Measurements from ENCODE around the gene LRMDA. TPM values are rescaled to one million over a fixed set of nuclear protein-coding genes. Genes with fewer than 3 reads are reported as not detected.

The LRMDA gene
- total RNA-seq, 1 experiment from 2014 or later, result 0.10 TPM

- DNase-seq (ENCODE audit: low spot score), result no peak
These were observed 231.3 kb downstream of the LRMDA start for GRCh38 chr10:75662715-75663114.

GRCh38 chr10:75663947-75664664 is 232.7 kb downstream of the LRMDA start:
- DNase-seq (ENCODE audit: low spot score), result no peak

- no peak for DNase-seq (ENCODE audit: low spot score)
These were observed 233.5 kb downstream of the LRMDA start for GRCh38 chr10:75664968-75665367.

GRCh38 chr10:75665707-75666106 is 234.3 kb downstream of the LRMDA start:
- no peak for DNase-seq (ENCODE audit: low spot score)

- no peak for DNase-seq (ENCODE audit: low spot score)
These were observed 240.8 kb downstream of the LRMDA start for GRCh38 chr10:75672111-75672671.

DNA sequence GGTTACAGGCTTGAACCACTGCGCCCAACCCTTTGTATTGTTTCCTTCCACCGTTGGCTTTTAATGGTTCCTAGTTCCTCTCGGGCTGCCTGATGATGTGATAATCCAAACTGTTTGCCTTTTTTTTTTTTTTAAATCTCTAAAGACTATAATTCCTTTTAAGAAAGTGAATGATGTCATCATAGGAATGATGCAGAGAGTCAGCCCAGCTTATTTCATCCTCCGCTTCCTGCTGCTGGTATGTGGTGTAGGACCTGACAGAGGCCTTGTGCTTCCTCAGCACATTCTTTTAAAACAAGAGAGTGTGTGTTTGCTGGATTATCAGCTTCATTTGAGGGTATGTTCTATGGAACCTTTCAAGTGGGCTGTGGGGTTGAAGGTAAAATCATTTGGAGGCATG is 241.4 kb downstream of the LRMDA start:
- DNase-seq (ENCODE audit: low spot score), result peak; percentile 24

- DNase-seq (ENCODE audit: low spot score), result no peak
These were observed 246.1 kb downstream of the LRMDA start for GRCh38 chr10:75677541-75677940.

- no peak for DNase-seq (ENCODE audit: low spot score)
These were observed 247.1 kb downstream of the LRMDA start for GRCh38 chr10:75678527-75678926.

- peak; percentile 17 for DNase-seq (ENCODE audit: low spot score)
These were observed 248.1 kb downstream of the LRMDA start for GRCh38 chr10:75679536-75679935.

DNA sequence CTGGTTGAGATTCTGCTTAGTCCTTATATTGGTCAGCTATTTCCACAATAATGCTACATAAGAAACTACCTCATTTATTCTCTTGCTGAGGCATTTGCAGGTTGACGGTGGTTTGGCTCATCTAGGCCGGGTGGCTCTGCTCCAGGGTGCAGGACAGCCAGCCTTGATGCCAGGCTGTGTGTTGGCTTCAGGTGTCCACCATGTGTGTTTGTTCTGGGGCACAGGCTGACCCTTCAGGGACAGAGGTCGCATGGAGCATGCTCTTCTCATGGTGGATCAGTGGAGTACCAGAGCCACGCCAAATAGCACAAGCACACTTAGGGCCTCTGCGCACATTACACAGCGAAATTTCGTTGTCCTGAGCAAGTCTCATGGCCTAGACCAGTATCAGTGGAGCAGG is 249.9 kb downstream of the LRMDA start:
- DNase-seq (ENCODE audit: low spot score), result no peak

DNA sequence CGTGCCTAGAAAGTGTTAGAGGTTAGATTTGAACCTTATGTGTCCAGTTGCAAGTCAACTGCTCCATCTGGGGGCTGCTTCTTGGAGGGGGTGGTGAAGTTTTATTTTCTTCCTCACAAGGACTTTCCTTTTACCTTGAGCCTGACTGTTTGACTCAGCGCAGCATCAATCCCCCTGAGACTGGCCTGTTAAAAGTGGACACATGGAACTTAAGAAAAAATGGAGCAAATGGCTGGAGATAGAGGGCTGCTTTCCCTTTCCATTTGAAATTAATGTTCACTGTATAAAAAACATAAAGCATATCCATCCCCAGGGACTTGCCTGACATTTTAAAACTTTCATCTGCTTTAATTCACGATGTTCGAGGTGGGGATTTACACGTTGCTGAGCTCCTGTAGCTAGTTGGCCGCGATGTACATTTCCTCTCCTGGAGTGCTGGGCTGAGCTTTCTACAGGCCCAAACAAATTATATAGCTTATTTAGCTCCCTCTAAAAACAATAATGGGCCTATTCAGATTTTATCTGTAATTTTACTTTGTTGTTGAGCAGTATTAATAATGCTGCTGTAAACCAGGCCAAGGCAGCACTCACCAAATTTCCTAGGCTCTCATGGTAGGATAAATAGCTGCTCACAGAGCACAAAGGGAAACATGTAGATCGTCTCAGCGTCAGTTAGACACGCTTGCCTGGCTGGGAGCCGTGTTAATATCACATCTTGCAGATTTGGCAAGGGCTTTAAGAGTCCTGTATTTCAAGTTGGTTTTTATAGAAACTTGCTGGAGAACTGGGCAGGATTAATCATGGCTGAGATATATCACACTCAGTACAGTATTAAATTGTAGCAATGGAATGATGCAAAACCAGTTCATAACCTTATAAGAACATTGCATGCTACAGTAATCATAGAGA is 251.5 kb downstream of the LRMDA start:
- no peak for DNase-seq (ENCODE audit: low spot score)

- DNase-seq (ENCODE audit: low spot score), result no peak
These were observed 253.8 kb downstream of the LRMDA start for GRCh38 chr10:75685187-75685586.

- DNase-seq (ENCODE audit: low spot score), result no peak
These were observed 257.3 kb downstream of the LRMDA start for GRCh38 chr10:75688506-75689300.

DNA sequence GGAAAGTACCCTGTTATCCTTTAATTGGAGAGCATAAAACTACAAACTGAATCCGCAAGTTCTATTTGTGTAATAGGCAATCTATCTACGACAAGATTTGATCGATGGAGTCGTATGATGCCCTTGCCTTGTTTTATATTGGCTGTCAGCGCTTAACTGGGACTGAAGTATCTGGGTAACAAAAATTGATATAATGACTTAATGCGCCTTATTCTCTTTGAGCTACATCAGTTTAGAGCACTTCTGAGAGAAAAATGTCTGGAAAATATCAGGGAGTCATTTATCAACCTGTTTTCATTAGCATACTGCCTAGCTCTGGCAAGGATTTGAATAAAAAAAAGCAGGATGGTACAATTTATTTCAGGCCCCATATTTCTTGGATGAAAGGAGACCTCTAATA is 262.1 kb downstream of the LRMDA start:
- DNase-seq (ENCODE audit: low spot score), result no peak

- DNase-seq (ENCODE audit: low spot score), result no peak
These were observed 262.8 kb downstream of the LRMDA start for GRCh38 chr10:75694269-75694668.

GRCh38 chr10:75694790-75695189 is 263.4 kb downstream of the LRMDA start:
- DNase-seq (ENCODE audit: low spot score), result no peak

GRCh38 chr10:75695994-75696393 is 264.6 kb downstream of the LRMDA start:
- no peak for DNase-seq (ENCODE audit: low spot score)

- no peak for DNase-seq (ENCODE audit: low spot score)
These were observed 265.1 kb downstream of the LRMDA start for GRCh38 chr10:75696536-75696935.

- DNase-seq (ENCODE audit: low spot score), result no peak
These were observed 271.9 kb downstream of the LRMDA start for GRCh38 chr10:75703191-75703854.

DNA sequence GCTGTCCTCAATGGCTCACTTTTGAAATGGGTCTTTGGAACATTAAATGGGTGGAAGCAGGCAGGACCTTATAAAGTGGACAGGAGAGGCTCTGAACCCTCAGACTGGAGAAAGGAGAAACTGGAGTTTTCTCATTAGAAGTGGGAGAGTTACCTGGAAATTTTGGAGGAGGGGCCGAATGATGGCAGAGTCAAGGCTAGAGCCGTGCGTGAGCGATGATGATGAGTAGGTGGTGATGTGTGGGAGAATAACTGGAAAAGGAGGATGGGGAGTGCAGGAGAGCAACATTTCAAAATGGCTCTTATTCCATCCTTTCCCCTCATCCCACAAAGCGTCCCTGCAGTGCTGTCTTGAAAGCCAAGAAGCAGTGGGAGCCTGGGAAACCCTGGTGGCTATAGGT is 274.0 kb downstream of the LRMDA start:
- no peak for DNase-seq (ENCODE audit: low spot score)

DNA sequence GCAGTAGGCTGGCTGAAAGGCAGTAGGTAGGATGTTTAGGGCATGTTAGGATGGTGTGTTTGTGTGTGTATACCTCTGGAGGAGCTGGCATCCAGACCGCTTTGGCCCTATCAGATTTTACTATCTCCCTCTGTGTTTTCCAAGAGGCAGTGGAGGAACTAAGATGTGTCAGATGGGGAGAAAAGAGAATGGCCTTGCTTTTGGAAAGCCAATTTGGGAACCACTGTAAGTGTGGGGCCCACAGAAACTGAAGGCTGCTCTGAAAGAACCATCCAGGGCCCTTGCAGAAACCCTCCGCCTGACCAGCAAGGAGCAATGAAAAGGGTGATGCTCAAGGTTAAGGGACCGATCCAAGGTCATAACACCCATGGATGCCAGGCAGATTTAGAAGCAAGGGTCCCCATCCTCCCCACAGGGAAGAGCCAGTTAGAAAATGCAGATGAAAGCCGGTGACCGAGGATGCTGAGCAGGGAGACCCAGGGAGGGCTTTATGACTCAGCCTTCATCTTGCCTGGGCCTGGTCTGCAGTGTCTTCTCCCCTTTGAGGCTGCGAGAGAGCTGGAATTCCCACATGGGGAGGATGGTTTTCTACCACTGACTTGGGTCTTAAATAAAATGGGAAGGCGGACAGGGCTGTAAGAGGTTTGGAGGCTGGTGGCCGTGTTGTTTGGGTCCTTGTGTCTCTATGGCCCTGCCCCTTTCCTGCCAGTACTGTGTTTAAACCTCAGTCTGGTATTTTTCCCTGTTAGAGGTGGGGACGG is 275.8 kb downstream of the LRMDA start:
- no peak for DNase-seq (ENCODE audit: low spot score)
